ENCODE results near the gene CYP27C1.
A peak's percentile ranks its signal among the peaks of the same experiment; 100 is the strongest.
"Not testable (repeated sequence)": the region's sequence is repeated elsewhere in the genome, so short reads cannot be mapped to it uniquely, and the experiment has no call there.

The CYP27C1 gene

GRCh38 chr2:127220768-127221527, 849 bp upstream of the CYP27C1 start:
- TF ChIP-seq CTCF (IDR thresholded peaks at IDR 0.05; ENCODE audit: insufficient read depth, low read depth, low read length, missing control alignments), result no peak
- DNase-seq (ENCODE audit: low read depth), result no peak
- H3K4me3 ChIP-seq (ENCODE audit: low read length), result no peak overlapping the region

DNA sequence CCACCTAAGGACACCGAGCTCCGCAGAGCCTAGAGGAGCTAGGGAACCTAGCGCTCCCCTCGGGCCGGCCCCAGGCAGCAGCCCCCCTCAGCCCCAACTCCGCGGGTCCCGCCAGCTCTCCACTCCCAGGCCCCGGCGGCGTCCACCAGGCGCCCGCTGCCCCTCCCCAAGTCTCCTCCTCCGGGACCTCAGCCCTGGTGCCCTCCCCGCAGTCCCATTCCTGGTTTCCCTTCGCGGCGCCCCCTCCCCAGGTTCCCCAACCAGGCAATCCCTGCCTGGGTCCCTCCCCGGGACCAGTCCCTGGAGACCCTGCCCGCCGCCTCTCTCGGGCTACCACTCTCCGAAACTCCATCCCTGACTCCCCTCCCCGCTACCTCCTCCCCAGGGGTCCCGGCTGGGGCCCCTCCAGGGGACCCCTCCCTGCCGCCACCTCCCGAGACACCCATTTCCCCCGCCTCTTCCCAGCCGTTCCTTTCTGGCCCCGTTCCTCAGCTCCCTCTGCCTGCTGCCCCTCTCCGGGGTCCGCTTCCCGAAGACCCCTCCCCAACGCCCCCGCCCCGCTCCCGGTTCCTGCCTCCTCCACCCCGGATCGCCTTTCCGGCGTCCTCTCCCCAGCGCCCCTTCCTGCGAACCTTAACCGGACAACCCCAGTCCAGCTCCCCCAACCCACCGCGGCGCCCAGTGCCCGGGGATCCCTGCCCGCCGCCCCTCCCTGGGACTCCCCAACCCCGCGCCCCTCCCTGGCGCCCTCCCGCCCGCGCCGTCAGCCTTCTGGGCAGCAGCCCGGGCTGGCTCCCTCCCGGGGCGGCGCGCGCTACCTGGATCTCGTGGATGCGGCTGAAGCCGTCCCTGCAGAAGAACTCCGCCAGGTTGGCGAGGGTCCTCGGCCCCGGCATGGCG, 678 bp downstream of the CYP27C1 start:
- peak; percentile 46 for DNase-seq (ENCODE audit: low read depth)
- TF ChIP-seq CTCF (IDR thresholded peaks at IDR 0.05; ENCODE audit: insufficient read depth, low read depth, low read length, missing control alignments), result no peak
- peak overlapping the region; percentile 64 for H3K4me3 ChIP-seq (ENCODE audit: low read length)

- peak overlapping the region; percentile 64 for H3K4me3 ChIP-seq (ENCODE audit: low read length)
- no peak for TF ChIP-seq CTCF (IDR thresholded peaks at IDR 0.05; ENCODE audit: insufficient read depth, low read depth, low read length, missing control alignments)
- no peak for DNase-seq (ENCODE audit: low read depth)
These were observed 1.3 kb downstream of the CYP27C1 start for GRCh38 chr2:127218812-127219170.

- no peak for TF ChIP-seq CTCF (IDR thresholded peaks at IDR 0.05; ENCODE audit: insufficient read depth, low read depth, low read length, missing control alignments)
- DNase-seq (ENCODE audit: low read depth), result peak; percentile 98
- H3K4me3 ChIP-seq (ENCODE audit: low read length), result peak overlapping the region; percentile 64
These were observed 2.4 kb downstream of the CYP27C1 start for GRCh38 chr2:127217470-127218325.

GRCh38 chr2:127216593-127216992, 3.5 kb downstream of the CYP27C1 start:
- peak; percentile 33 for DNase-seq (ENCODE audit: low read depth)
- no peak overlapping the region for H3K4me3 ChIP-seq (ENCODE audit: low read length)
- no peak for TF ChIP-seq CTCF (IDR thresholded peaks at IDR 0.05; ENCODE audit: insufficient read depth, low read depth, low read length, missing control alignments)

- no peak overlapping the region for H3K4me3 ChIP-seq (ENCODE audit: low read length)
- DNase-seq (ENCODE audit: low read depth), result peak; percentile 48
- TF ChIP-seq CTCF (IDR thresholded peaks at IDR 0.05; ENCODE audit: insufficient read depth, low read depth, low read length, missing control alignments), result no peak
These were observed 4.0 kb downstream of the CYP27C1 start for GRCh38 chr2:127216095-127216494.

DNA sequence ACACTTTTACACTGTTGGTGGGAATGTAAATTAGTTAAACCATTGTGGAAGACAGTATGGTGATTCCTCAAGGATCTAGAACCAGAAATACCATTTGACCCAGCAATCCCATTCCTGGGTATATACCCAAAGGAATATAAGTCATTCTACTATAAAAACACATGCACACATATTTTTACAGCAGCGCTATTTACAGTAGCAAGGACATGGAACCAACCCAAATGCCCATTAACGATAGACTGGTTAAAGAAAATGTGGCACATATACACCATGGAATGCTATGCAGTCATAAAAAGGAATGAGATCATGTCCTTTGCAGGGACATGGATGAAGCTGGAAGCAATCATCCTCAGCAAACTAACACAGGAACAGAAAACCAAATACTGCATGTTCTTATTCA, 5.9 kb downstream of the CYP27C1 start:
- not testable (repeated sequence) for H3K4me3 ChIP-seq (ENCODE audit: low read length); DNase-seq (ENCODE audit: low read depth)

Data from epithelial cell of esophagus (primary cell).